NK-92 treated with Interleukin-12 subunit alpha and Interleukin-12 subunit beta, amount 100 ng/mL, for 24 hours (cell line): Measurements from ENCODE around the gene PIGX.
A peak's percentile ranks its signal among the peaks of the same experiment; 100 is the strongest.
"Not testable (repeated sequence)": the region's sequence is repeated elsewhere in the genome, so short reads cannot be mapped to it uniquely, and the experiment has no call there.

Experiments used
- DNase-seq: peaks from one replicate; lab custom pipeline; 2025; lab: John Stamatoyannopoulos, UW

The PIGX gene

GRCh38 chr3:196706327-196706726 lies 5.8 kb upstream of the PIGX start:
- DNase-seq = no peak

GRCh38 chr3:196706731-196707130 lies 5.4 kb upstream of the PIGX start:
- DNase-seq = no peak

GRCh38 chr3:196707566-196707965 lies 4.6 kb upstream of the PIGX start:
- DNase-seq = no peak

- no peak for DNase-seq
Measured at GRCh38 chr3:196708467-196708866, 3.7 kb upstream of the PIGX start.

GRCh38 chr3:196712514-196713413 lies 587 bp downstream of the PIGX start:
- DNase-seq = peak; percentile 80

GRCh38 chr3:196717162-196717561 lies 5.0 kb downstream of the PIGX start:
- DNase-seq = not testable (repeated sequence)

- DNase-seq = no peak
Measured at GRCh38 chr3:196721097-196721496, 8.9 kb downstream of the PIGX start.

GRCh38 chr3:196726788-196727675 lies 14.9 kb downstream of the PIGX start:
- DNase-seq = no peak

- no peak for DNase-seq
Measured at GRCh38 chr3:196735751-196736150, 23.6 kb downstream of the PIGX start.

GRCh38 chr3:196736670-196737374 lies 24.6 kb downstream of the PIGX start:
- DNase-seq = no peak

- no peak for DNase-seq
Measured at GRCh38 chr3:196737655-196738054, 25.5 kb downstream of the PIGX start.

GRCh38 chr3:196739671-196740480 lies 27.7 kb downstream of the PIGX start, which contains the start of gene PAK2:
Gene PAK2 (plus strand): TSS chr3:196739857. CDS start chr3:196782647, 42,790 bp downstream.
- peak; percentile 90 for DNase-seq

GRCh38 chr3:196740481-196741248 lies 28.5 kb downstream of the PIGX start:
- DNase-seq = no peak

GRCh38 chr3:196741249-196741889 lies 29.2 kb downstream of the PIGX start:
- DNase-seq = no peak

GRCh38 chr3:196743569-196743968 lies 31.4 kb downstream of the PIGX start:
- DNase-seq = not testable (repeated sequence)

- DNase-seq = no peak
Measured at GRCh38 chr3:196749125-196749524, 36.9 kb downstream of the PIGX start.

- DNase-seq = no peak
Measured at GRCh38 chr3:196753201-196753600, 41.0 kb downstream of the PIGX start.

- no peak for DNase-seq
Measured at GRCh38 chr3:196754091-196754981, 42.2 kb downstream of the PIGX start.

- DNase-seq = no peak
Measured at GRCh38 chr3:196756732-196757131, 44.6 kb downstream of the PIGX start.
